Ishikawa (cell line): ENCODE data around the gene SOS1.

Experiments
- CEBPB ChIP-seq: IDR thresholded peaks from 2 replicates; pipeline ENCODE4 v1.6.1; 2012
- EGR1 ChIP-seq: IDR thresholded peaks from 2 replicates; pipeline ENCODE4 v1.6.1; 2012
- EP300 ChIP-seq: IDR thresholded peaks from 2 replicates; pipeline ENCODE4 v1.6.1; 2012; ENCODE audit warnings: borderline replicate concordance
- FOXM1 ChIP-seq: IDR thresholded peaks from 2 replicates; pipeline ENCODE4 v1.6.1; 2012; ENCODE audit warnings: low read depth, borderline replicate concordance
- NFIC ChIP-seq: IDR thresholded peaks from 2 replicates; pipeline ENCODE4 v1.6.1; 2012
- RAD21 ChIP-seq: IDR thresholded peaks from 2 replicates; pipeline ENCODE4 v1.6.1; 2012; ENCODE audit warnings: low read depth
- TAF1 ChIP-seq: IDR thresholded peaks from 2 replicates; pipeline ENCODE4 v1.6.1; 2012; ENCODE audit warnings: low read depth, mild to moderate bottlenecking
- TEAD4 ChIP-seq: IDR thresholded peaks from 2 replicates; pipeline ENCODE4 v1.6.1; 2012
- YY1 ChIP-seq: IDR thresholded peaks from 2 replicates; pipeline ENCODE4 v1.6.1; 2012; ENCODE audit warnings: low read depth
- ZBTB7A ChIP-seq: IDR thresholded peaks from 2 replicates; pipeline ENCODE4 v1.6.1; 2012; ENCODE audit warnings: low read depth
- TF ChIP-seq, protein P1 (sequence below): IDR thresholded peaks from 2 replicates; pipeline ENCODE4 v1.6.1; 2012; ENCODE audit warnings: low read depth, mild to moderate bottlenecking
- TF ChIP-seq, protein P2 (sequence below): IDR thresholded peaks from 2 replicates; pipeline ENCODE4 v1.6.1; 2012

DNA sequence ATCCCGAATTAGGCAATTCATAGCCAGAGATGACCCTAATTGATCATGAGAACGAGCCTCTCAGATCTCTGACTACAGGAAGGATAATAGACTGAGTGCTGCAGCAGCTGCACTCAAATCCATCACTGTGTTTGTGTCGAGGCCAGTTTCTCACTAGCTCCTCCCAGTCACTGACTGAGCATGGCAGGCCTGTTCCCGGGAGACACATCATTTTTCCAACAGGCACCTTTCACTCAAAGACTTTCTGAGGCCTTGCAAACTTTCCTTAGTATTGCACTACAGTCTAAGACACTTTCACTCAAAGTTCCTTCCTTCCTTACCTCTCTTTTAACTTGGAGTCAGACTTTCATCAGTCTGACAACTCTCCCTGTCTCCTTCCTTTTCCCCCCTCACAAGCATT is 13.7 kb downstream of the SOS1 start:
- TF ChIP-seq CEBPB (no peak), FOXM1 (no peak), YY1 (no peak), NFIC (no peak), EP300 (no peak), TEAD4 (no peak), EGR1 (no peak), RAD21 (no peak), ZBTB7A (no peak), TAF1 (no peak)
- TF ChIP-seq, protein P1, sequence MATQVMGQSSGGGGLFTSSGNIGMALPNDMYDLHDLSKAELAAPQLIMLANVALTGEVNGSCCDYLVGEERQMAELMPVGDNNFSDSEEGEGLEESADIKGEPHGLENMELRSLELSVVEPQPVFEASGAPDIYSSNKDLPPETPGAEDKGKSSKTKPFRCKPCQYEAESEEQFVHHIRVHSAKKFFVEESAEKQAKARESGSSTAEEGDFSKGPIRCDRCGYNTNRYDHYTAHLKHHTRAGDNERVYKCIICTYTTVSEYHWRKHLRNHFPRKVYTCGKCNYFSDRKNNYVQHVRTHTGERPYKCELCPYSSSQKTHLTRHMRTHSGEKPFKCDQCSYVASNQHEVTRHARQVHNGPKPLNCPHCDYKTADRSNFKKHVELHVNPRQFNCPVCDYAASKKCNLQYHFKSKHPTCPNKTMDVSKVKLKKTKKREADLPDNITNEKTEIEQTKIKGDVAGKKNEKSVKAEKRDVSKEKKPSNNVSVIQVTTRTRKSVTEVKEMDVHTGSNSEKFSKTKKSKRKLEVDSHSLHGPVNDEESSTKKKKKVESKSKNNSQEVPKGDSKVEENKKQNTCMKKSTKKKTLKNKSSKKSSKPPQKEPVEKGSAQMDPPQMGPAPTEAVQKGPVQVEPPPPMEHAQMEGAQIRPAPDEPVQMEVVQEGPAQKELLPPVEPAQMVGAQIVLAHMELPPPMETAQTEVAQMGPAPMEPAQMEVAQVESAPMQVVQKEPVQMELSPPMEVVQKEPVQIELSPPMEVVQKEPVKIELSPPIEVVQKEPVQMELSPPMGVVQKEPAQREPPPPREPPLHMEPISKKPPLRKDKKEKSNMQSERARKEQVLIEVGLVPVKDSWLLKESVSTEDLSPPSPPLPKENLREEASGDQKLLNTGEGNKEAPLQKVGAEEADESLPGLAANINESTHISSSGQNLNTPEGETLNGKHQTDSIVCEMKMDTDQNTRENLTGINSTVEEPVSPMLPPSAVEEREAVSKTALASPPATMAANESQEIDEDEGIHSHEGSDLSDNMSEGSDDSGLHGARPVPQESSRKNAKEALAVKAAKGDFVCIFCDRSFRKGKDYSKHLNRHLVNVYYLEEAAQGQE, result no peak
- TF ChIP-seq, protein P2, sequence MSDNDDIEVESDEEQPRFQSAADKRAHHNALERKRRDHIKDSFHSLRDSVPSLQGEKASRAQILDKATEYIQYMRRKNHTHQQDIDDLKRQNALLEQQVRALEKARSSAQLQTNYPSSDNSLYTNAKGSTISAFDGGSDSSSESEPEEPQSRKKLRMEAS, result no peak
